ENCODE measurements around the gene CDYL.

CDYL gene

DNA sequence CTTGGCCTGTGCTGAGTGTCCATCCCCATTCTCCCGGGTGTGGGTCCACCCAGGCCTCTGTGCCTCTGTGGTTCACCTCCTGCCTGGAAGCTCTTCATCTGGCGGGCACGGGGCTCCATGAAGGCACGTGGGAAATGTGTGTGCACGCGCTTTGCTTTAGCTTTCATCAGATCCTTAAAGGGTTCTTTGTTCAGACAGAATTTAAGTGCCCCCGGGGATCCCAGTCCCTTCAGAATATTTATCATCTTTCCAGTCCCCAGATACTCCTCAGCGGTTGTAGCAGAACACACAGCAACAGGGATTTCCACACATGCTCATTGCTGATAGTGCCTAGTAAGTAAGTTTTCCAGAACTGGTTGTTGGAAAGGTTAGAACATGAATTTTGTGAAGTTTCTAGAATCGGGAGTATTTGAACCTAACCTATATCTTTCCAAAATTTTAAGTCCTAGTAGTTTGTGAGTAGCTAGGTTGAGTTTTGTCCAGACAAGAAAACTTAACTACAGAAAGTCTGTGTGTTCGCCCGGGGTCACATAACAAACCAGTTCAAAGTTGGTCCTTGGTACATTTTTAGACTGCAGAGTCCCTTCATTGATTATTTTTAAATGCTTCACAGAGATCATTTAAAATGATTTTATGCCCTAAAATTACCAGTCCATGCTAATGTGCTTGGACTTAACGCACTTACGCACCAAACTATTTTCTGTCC is 159.9 kb downstream of the CDYL start:
- no peak for DNase-seq (ENCODE audit: low spot score)

DNA sequence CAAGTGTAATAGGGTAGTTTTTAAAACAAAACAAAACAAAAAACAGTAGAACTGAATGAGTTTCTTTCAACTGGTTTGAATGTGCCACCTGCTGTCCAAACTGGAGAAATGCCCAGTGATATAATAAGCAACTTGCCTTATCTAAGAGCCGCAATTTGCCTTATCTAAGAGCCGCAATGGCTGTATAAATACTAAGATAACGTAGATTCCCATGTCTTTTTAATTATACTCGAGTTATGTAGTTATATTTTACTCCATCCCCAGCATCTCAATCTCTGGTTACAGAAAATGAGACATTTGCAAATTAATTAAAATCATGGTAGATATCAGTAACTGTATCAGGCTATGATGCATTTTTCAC is 160.5 kb downstream of the CDYL start:
- DNase-seq (ENCODE audit: low spot score), result peak; percentile 68

- no peak for DNase-seq (ENCODE audit: low spot score)
These were observed 161.2 kb downstream of the CDYL start for GRCh38 chr6:4937414-4937813.

- DNase-seq (ENCODE audit: low spot score), result no peak
These were observed 163.0 kb downstream of the CDYL start for GRCh38 chr6:4939241-4939640.

DNA sequence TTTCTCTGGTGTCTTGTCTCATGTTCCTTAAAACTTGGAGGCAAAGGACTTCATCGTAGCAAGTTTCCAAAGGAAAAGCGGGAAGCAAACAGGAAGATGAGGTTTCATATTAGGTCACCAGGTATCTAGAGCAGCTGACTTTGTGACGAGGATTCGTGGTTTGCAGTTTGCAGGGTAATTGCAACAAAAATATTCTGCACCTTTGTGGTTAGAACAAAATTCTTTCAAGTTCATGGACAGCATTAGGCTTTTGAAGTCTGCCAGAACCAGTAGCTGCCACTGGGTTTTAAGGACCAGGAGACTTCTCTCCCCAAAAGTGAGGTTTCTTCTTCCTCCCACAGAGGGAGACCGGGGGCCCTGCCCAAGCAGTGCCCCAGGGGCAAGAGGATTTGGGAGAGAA is 164.2 kb downstream of the CDYL start:
- DNase-seq (ENCODE audit: low spot score), result no peak

GRCh38 chr6:4941782-4942672 is 165.8 kb downstream of the CDYL start:
- DNase-seq (ENCODE audit: low spot score), result peak; percentile 23

- DNase-seq (ENCODE audit: low spot score), result no peak
These were observed 166.4 kb downstream of the CDYL start for GRCh38 chr6:4942673-4943009.

GRCh38 chr6:4943716-4944115 is 167.5 kb downstream of the CDYL start:
- DNase-seq (ENCODE audit: low spot score), result no peak

- no peak for DNase-seq (ENCODE audit: low spot score)
These were observed 168.1 kb downstream of the CDYL start for GRCh38 chr6:4944325-4944724.

DNA sequence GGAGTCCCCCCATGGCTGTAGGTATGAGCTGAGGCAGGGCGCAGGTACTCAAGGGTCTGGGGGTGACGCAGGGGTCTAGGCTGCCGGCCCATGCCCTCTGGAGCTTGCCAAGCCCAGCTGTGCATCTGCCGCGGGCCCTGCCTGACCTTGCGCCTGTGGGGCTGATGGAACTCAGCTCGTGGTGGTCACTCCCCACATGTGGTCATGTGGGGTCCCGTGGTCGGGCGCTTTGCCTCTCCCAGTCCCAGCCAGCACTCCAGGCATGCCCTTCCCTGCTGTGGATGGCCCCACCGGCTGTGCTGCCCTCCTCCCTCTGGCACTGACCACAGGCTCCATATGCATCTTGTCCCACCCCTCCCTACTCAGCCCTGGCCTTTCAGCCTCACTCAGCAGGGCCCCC is 170.3 kb downstream of the CDYL start:
- DNase-seq (ENCODE audit: low spot score), result no peak

DNA sequence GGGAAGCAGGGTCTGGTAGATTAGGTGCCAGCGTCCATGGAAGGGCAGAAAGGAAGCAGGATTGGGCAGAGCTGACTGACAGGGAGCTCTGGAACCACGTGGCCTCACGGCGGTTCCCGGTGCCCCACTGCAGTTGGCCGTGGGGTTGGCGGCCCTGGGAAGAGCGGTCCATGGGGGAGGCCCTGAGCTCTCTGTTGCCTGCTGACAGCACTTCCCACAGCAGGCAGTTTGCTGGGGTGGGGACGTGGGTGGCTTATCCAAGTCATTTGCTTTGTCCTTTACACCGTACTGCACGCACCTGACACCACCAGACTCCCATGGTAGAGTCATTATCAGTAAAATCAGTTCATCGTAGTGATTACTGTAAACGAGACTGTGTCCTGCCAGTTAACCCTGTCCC is 171.5 kb downstream of the CDYL start:
- DNase-seq (ENCODE audit: low spot score), result no peak

DNA sequence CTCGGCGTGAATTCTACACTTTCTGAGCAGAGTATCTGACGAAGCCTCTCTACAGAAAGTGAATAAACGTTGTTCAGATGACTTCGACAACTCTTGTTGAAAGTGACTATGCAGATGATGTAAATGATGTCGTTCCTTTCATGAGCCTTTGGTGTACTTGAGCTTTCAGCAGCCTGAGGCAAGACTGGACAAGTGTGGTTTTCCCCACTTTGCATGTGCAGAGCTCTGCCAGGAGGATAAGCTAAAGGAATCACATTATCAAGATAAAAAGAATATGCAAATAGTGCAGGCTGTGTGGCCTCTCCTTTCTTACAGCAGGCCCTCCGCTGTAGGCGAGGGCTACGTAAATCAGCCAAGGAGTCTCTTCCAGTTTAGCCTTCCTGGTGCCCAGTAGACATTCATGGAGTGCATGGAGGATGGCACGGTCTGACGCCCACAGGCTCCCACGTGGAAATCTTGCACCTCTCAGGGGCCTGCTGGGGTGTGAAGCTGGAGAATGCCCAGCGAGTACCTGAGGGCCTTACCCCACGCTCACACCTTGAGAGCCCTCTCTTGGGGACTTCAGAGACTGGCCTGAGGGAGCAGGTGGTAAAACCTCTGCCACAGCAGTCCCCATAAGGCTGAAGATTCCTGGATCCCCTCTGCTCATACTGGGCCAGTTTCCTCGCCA is 172.7 kb downstream of the CDYL start:
- no peak for DNase-seq (ENCODE audit: low spot score)

DNA sequence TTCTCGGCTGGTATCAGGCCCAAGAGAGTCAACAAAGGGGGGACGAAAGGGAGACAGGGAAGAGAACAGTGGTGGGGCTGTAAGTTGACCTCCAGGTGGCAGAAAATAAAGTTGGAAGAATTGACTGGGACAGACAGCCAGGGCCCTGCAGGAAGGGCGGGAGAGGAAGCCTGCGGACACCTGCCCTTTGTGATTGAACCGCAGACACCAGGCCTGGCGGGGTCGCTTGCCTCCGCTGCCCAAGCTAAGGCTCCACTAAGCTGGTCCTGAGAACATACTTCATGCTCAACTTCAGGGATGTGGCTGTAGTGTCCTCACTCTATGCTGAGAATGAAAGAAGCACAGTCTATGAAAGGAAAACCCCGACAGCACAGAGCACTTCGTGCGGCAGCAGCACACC is 173.9 kb downstream of the CDYL start:
- DNase-seq (ENCODE audit: low spot score), result no peak

- DNase-seq (ENCODE audit: low spot score), result no peak
These were observed 174.8 kb downstream of the CDYL start for GRCh38 chr6:4950836-4951533.

DNA sequence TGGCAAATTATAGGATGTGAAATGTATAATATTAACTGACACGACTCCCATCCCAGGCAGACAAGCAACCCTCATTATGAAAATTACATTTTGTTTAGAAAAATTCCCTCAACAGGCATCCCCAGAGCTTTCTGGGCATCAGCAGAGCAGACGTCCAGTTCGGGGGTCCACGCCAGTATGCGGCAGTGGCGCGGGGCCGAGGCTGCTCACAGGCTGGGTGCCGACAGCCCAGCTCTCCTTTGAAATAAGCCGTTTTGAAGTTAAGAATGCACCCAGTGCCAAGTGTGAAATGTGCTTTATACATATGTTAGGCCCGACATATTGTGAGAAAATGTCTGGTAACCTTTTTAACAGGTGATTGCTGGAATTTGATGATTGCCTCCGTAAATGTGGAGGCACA is 177.2 kb downstream of the CDYL start:
- no peak for DNase-seq (ENCODE audit: low spot score)

DNA sequence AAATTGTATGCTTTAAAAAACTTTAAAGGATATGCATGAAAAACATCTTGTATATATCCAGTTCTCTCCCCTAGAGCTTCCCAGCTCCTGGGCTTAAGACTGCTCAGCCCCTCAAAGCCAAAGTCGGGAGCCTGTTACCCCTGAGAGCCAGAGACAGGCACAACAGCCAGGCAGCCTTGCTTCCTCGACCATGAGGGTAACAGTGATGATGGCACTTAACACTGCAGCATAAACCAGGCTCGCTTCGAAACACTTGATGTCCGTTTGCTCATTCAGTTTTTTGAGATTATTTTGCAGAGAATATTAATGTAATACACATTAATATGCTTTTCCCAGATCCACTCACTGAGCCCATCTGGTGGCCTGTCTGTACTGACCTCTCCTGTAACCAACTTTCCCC is 180.4 kb downstream of the CDYL start:
- DNase-seq (ENCODE audit: low spot score), result no peak

- DNase-seq (ENCODE audit: low spot score), result peak; percentile 14
These were observed 181.5 kb downstream of the CDYL start for GRCh38 chr6:4957521-4958231.

GRCh38 chr6:4958624-4959023 is 182.4 kb downstream of the CDYL start:
- DNase-seq (ENCODE audit: low spot score), result no peak

- DNase-seq (ENCODE audit: low spot score), result no peak
These were observed 185.3 kb downstream of the CDYL start for GRCh38 chr6:4961322-4962168.

GRCh38 chr6:4962905-4963304 is 186.7 kb downstream of the CDYL start:
- DNase-seq (ENCODE audit: low spot score), result no peak

All from cerebellar cortex (tissue), 1 donor.